Measurements from ENCODE around the gene AFAP1.

Gene AFAP1

GRCh38 chr4:7867701-7868435, 71.8 kb downstream of the AFAP1 start:
- TF ChIP-seq CTCF (IDR thresholded peaks at IDR 0.05), result no peak
- no peak for TF ChIP-seq ZFX (IDR thresholded peaks at IDR 0.05; ENCODE audit: borderline replicate concordance)
- H3K27ac ChIP-seq, result no peak overlapping the region

- H3K27ac ChIP-seq, result no peak overlapping the region
These were observed 72.5 kb downstream of the AFAP1 start for GRCh38 chr4:7867191-7867590.

GRCh38 chr4:7865533-7865932, 74.1 kb downstream of the AFAP1 start:
- H3K27ac ChIP-seq, result no peak overlapping the region
- TF ChIP-seq ZFX (IDR thresholded peaks at IDR 0.05; ENCODE audit: borderline replicate concordance), result no peak
- no peak for TF ChIP-seq CTCF (IDR thresholded peaks at IDR 0.05)

More at GRCh38 chr4:7867191-7867590, 72.5 kb downstream of the AFAP1 start:
- TF ChIP-seq ZFX (IDR thresholded peaks at IDR 0.05; ENCODE audit: borderline replicate concordance) (no peak), CTCF (IDR thresholded peaks at IDR 0.05) (no peak)

GRCh38 chr4:7864685-7865084, 75.0 kb downstream of the AFAP1 start:
- H3K27ac ChIP-seq, result no peak overlapping the region
- TF ChIP-seq ZFX (IDR thresholded peaks at IDR 0.05; ENCODE audit: borderline replicate concordance) (no peak), CTCF (IDR thresholded peaks at IDR 0.05) (no peak)

- no peak for TF ChIP-seq ZFX (IDR thresholded peaks at IDR 0.05; ENCODE audit: borderline replicate concordance)
- TF ChIP-seq CTCF (IDR thresholded peaks at IDR 0.05), result no peak
- no peak overlapping the region for H3K27ac ChIP-seq
These were observed 75.6 kb downstream of the AFAP1 start for GRCh38 chr4:7863911-7864681.

- TF ChIP-seq ZFX (IDR thresholded peaks at IDR 0.05; ENCODE audit: borderline replicate concordance) (no peak), CTCF (IDR thresholded peaks at IDR 0.05) (no peak)
- H3K27ac ChIP-seq, result no peak overlapping the region
These were observed 77.0 kb downstream of the AFAP1 start for GRCh38 chr4:7862561-7863192.
